ENCODE data around the gene FAM177B.
"Not testable (repeated sequence)": the region's sequence is repeated elsewhere in the genome, so short reads cannot be mapped to it uniquely, and the experiment has no call there.

The FAM177B gene

GRCh38 chr1:222741630-222742457 is 4.8 kb downstream of the FAM177B start:
- not testable (repeated sequence) for DNase-seq

- DNase-seq, result no peak
Measured at GRCh38 chr1:222749927-222750326, 12.9 kb downstream of the FAM177B start.

GRCh38 chr1:222750651-222751050 is 13.6 kb downstream of the FAM177B start:
- DNase-seq, result no peak

- DNase-seq, result no peak
Measured at GRCh38 chr1:222751255-222751654, 14.3 kb downstream of the FAM177B start.

- DNase-seq, result no peak
Measured at GRCh38 chr1:222754366-222755139, 17.6 kb downstream of the FAM177B start.

GRCh38 chr1:222757646-222758268 is 20.8 kb downstream of the FAM177B start:
- DNase-seq, result no peak

GRCh38 chr1:222759451-222760035 is 22.5 kb downstream of the FAM177B start:
- DNase-seq, result no peak

- no peak for DNase-seq
Measured at GRCh38 chr1:222761083-222761482, 24.1 kb downstream of the FAM177B start.

- not testable (repeated sequence) for DNase-seq
Measured at GRCh38 chr1:222762178-222762577, 25.2 kb downstream of the FAM177B start.

GRCh38 chr1:222767152-222767571 is 30.2 kb downstream of the FAM177B start:
- no peak for DNase-seq

- DNase-seq, result no peak
Measured at GRCh38 chr1:222768592-222768991, 31.6 kb downstream of the FAM177B start.

- no peak for DNase-seq
Measured at GRCh38 chr1:222769181-222769580, 32.2 kb downstream of the FAM177B start.

- DNase-seq, result no peak
Measured at GRCh38 chr1:222769971-222770620, 33.1 kb downstream of the FAM177B start.

GRCh38 chr1:222772996-222773379 is 36.0 kb downstream of the FAM177B start:
- DNase-seq, result no peak

- DNase-seq, result no peak
Measured at GRCh38 chr1:222777463-222777862, 40.5 kb downstream of the FAM177B start.

- DNase-seq, result no peak
Measured at GRCh38 chr1:222777977-222778376, 41.0 kb downstream of the FAM177B start.

- DNase-seq, result no peak
Measured at GRCh38 chr1:222781251-222781650, 44.2 kb downstream of the FAM177B start.

- no peak for DNase-seq
Measured at GRCh38 chr1:222783051-222783450, 46.0 kb downstream of the FAM177B start.

- DNase-seq, result no peak
Measured at GRCh38 chr1:222784371-222784770, 47.4 kb downstream of the FAM177B start.

- no peak for DNase-seq
Measured at GRCh38 chr1:222784916-222785315, 47.9 kb downstream of the FAM177B start.

GRCh38 chr1:222785529-222785928 is 48.5 kb downstream of the FAM177B start:
- no peak for DNase-seq

GRCh38 chr1:222786121-222786520 is 49.1 kb downstream of the FAM177B start:
- DNase-seq, result no peak

GRCh38 chr1:222787729-222788128 is 50.7 kb downstream of the FAM177B start:
- DNase-seq, result no peak
